Lung (tissue), 12 donors: ENCODE data around the gene ARHGAP22. TPM values are rescaled to one million over a fixed set of nuclear protein-coding genes. Genes with fewer than 3 reads are reported as not detected.
A peak's percentile ranks its signal among the peaks of the same experiment; 100 is the strongest.

ENCODE experiments used
- ATAC-seq: fragments of 200-7000 bp; cut with Tn5 transposase; one replicate; pipeline ENCODE4 v1.9.1; 2020; ENCODE audit warnings: moderate number of reproducible peaks; ENCODE audit not compliant: insufficient read depth, low FRiP score
- DNase-seq, 3 donors: peaks; one replicate each; pipeline ENCODE4 v3.0.0-alpha.2; 2013 to 2017
- H3K27ac ChIP-seq, 2 donors: one replicate each; pipeline ENCODE4 v1.5.1; 2013; ENCODE audit warnings: mild to moderate bottlenecking in 2 of 2, moderate library complexity in 2 of 2, control low read depth in 1 of 2, inconsistent platforms in 1 of 2, low read depth in 1 of 2, low read length in 1 of 2
- H3K27me3 ChIP-seq, 3 donors: one replicate each; pipeline ENCODE4 v1.5.1; 2013; ENCODE audit warnings: low read length in 2 of 3; ENCODE audit not compliant: control insufficient read depth in 3 of 3, insufficient read depth in 3 of 3
- H3K36me3 ChIP-seq, 4 donors: one replicate each; pipeline ENCODE4 v1.5.1; 2013; ENCODE audit warnings: low read length in 4 of 4, mild to moderate bottlenecking in 1 of 4, moderate library complexity in 1 of 4; ENCODE audit not compliant: control insufficient read depth in 4 of 4, insufficient read depth in 4 of 4
- H3K4me1 ChIP-seq, 5 donors: one replicate each; pipeline ENCODE4 v1.5.1; 2013; ENCODE audit warnings: low read length in 5 of 5, mild to moderate bottlenecking in 2 of 5, moderate library complexity in 1 of 5; ENCODE audit not compliant: control insufficient read depth in 5 of 5, insufficient read depth in 5 of 5
- H3K4me3 ChIP-seq: one replicate; pipeline ENCODE4 v1.5.1; 2013; ENCODE audit warnings: mild to moderate bottlenecking, control low read depth, moderate library complexity
- H3K9ac ChIP-seq, 2 donors: one replicate each; pipeline ENCODE4 v1.5.1; 2013; ENCODE audit warnings: low read length in 2 of 2, control low read depth in 1 of 2; ENCODE audit not compliant: insufficient read depth in 1 of 2
- H3K9me3 ChIP-seq, 4 donors: one replicate each; pipeline ENCODE4 v1.5.1; 2013; ENCODE audit warnings: low read length in 3 of 4, mild to moderate bottlenecking in 1 of 4, moderate library complexity in 1 of 4; ENCODE audit not compliant: control insufficient read depth in 4 of 4, insufficient read depth in 3 of 4
- WGBS, 2 donors: extraction: QIAGEN DNeasy Blood & Tissue Kit; methylation state at CpG; one replicate each; pipeline ENCODE4 v1.1.7; 2013; 5-methylcytosine and 5-hydroxymethylcytosine counted together
- polyA plus RNA-seq, 2 donors: library from polyadenylated mRNA; stranded (reverse); fragments of 200-250 nt; gene quantifications; one replicate each; pipeline ENCODE4 v1.2.1, GENCODE V29; 2013
- total RNA-seq, 2 donors: library from RNA; depleted of rRNA in 1 of 2; stranded (reverse); fragments of >200 nt in 1 of 2; gene quantifications; one replicate each; pipeline ENCODE4 v1.2.1, GENCODE V29; 2014 to 2021
- TF ChIP-seq, protein P1 (sequence below): IDR thresholded peaks from 2 replicates; pipeline ENCODE4 v1.5.1; 2012; ENCODE audit warnings: mild to moderate bottlenecking; ENCODE audit errors: control extremely low read depth, extremely low read depth
- donor health status: control.
- donor health status: control.
- donor health status: Bipolar disorder and iron deficiency.
- donor health status: healthy.
- donor health status: DM: yes; HTN: yes; CAD: no.

ARHGAP22 gene
- total and polyA plus RNA-seq, 4 donors: 3.2 to 6.9 (median 4.1) TPM

DNA sequence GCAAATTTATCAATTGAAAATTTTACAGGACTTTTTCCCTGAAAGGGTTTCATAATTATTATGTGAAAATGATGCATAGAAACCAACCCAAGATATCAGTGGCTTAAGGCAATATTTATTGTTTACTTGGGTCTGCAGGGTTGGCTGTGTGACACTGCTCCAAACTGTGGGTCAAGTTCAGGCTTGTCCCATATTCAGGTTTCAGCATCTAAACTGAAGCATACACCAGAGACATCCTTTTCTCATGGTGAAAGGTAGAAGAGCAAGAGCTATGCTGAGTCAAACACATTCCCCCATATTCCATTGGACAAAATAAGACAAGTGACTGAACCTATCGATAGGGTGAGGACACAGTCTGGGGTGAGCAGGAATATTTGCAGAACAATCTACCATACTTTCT lies 187.5 kb downstream of the ARHGAP22 start:
- Histone ChIP-seq H3K27me3 (no peaks in the 10 kb centered on the region), H3K9me3 (peaks cover 0 to 8% (median under 1%) of the 10 kb centered on the region in 4 donors), H3K4me3 (no peak overlapping the region), H3K9ac (no peak overlapping the region), H3K27ac (no peak overlapping the region), H3K36me3 (peaks cover 3 to 16% (median 8%) of the 10 kb centered on the region in 4 donors), H3K4me1 (peaks cover 0 to 3% (median 0%) of the 10 kb centered on the region in 5 donors)
- 89 to 97% methylated on average over 1 of the region's 1 CpG for WGBS, 2 donors
- TF ChIP-seq, protein P1, sequence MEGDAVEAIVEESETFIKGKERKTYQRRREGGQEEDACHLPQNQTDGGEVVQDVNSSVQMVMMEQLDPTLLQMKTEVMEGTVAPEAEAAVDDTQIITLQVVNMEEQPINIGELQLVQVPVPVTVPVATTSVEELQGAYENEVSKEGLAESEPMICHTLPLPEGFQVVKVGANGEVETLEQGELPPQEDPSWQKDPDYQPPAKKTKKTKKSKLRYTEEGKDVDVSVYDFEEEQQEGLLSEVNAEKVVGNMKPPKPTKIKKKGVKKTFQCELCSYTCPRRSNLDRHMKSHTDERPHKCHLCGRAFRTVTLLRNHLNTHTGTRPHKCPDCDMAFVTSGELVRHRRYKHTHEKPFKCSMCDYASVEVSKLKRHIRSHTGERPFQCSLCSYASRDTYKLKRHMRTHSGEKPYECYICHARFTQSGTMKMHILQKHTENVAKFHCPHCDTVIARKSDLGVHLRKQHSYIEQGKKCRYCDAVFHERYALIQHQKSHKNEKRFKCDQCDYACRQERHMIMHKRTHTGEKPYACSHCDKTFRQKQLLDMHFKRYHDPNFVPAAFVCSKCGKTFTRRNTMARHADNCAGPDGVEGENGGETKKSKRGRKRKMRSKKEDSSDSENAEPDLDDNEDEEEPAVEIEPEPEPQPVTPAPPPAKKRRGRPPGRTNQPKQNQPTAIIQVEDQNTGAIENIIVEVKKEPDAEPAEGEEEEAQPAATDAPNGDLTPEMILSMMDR: no peak
- no peak for ATAC-seq
- no peak for DNase-seq

DNA sequence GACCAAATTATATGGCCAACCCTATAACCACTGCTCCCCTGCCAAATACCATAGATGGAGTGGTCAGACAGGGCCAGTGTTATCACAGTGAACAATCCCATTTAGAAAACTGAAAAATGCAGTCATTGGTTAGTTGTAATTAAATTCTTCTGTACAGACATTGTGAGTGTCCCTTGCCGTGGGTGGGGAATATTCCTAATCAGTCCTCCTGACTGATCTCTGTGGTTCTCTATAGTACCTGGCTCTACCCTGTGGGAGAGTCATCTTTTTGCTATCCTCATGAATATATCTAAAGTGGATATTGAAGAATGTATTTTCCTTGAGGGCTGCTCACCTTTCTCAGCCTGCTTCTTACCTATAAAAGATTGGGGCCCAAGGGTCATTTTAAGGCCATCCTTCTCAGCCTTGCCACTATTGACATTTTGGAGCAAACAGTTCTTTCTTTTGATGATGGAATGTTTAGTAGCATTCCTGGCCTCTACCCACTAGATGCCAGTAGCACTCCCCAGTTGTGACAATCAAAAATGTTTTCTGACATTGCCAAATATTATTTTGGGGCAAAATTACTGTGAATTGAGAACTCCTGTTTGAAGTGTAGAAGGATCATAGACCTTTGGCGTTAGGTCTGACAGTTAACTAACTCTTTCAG lies 188.2 kb downstream of the ARHGAP22 start:
- DNase-seq (peak in 1 of 3 donors; percentile 24), ATAC-seq (no peak)
- peaks cover 0 to 3% (median 0%) of the 10 kb centered on the region in 5 donors for H3K4me1 ChIP-seq
- H3K27me3 ChIP-seq: no peaks in the 10 kb centered on the region
- H3K27ac ChIP-seq: no peak overlapping the region
- H3K36me3 ChIP-seq: peaks cover 3 to 16% (median 11%) of the 10 kb centered on the region in 4 donors
- TF ChIP-seq, protein P1: no peak
- no peak overlapping the region for H3K9ac ChIP-seq
- WGBS, 2 donors: 74 to 81% methylated on average over 2 of the region's 2 CpGs
- H3K4me3 ChIP-seq: no peak overlapping the region
- H3K9me3 ChIP-seq: peaks cover 0 to 8% (median under 1%) of the 10 kb centered on the region in 4 donors

DNA sequence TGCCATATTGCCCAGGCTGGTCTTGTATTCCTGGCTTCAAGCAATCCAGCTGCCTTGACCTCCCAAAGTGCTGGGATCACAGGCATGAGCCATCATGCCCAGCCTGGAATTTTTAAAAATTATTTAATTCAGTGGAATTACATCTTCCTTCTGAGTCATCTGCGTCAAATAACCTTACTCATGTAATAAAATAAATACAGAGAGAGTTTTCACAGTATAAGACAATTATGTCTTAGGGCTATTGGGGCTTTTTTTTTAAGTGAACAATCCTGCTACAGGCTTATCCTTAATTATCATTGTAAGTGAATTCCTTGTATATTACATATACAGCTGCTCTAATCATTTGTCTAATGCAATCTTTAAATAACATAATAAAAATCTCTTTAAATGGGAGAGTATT lies 190.1 kb downstream of the ARHGAP22 start:
- WGBS, 2 donors: 94 to 100% methylated on average over 1 of the region's 1 CpG
- Histone ChIP-seq H3K27me3 (no peaks in the 10 kb centered on the region), H3K27ac (no peak overlapping the region), H3K4me1 (peaks cover 0 to 3% (median 0%) of the 10 kb centered on the region in 5 donors), H3K9me3 (peaks cover 0 to 8% (median under 1%) of the 10 kb centered on the region in 4 donors), H3K9ac (no peak overlapping the region), H3K4me3 (no peak overlapping the region), H3K36me3 (peaks cover 5 to 32% (median 19%) of the 10 kb centered on the region in 4 donors)
- no peak for ATAC-seq
- no peak for DNase-seq
- TF ChIP-seq, protein P1: no peak
